Activated naive CD4-positive, alpha-beta T cell treated with Interleukin-2 at 50 U/mL for 16 hours (primary cell): ENCODE results near the gene OR5B3.
"Not testable (repeated sequence)": the region's sequence is repeated elsewhere in the genome, so short reads cannot be mapped to it uniquely, and the experiment has no call there.

ENCODE experiments used
- DNase-seq: peaks from one replicate; pipeline ENCODE4 v3.0.0-alpha.2; 2020

Gene OR5B3

DNA sequence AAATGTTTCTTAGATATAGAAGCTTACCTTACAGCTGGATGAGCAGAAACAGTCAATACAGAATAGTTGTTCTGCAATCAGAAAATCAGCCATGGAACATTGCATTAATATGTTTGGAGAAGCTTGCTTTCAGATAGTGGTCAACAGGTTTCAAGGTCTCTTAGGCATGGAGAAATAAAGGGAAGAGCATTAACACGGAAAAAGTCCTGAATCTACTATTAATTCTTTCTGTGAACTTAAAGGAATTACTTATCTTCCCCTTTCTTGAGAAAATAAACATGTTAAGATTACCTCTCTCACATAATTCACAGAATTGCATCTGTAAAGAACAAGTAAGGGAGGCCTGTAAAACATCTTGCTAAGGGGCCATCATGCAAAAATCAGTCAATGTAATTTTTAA is at the start of gene OR5B3:
Gene OR5B3, minus strand, starts transcription at position 101 of the 400 bp plus-strand sequence. CDS start 3,465 bp downstream, outside the sequence.
- no peak for DNase-seq

DNA sequence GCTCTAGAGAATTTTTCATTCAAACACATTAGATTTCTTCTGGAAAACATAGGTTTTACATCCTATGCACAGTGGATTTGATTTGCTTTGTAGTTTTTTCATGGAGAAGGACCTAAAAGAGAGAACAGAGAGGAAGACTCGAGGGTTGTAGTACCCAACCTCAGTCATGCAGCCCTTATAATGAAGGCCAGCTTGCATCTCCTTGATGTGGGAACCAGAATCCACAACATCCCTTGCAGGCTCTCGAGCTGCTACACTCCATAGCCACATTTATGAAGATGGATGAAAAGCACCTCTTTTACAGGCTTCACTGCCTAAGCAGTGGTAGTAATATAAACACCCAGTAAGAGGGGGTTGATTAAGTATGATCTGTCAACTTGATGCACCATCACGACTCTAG is 44.9 kb upstream of the OR5B3 start:
- DNase-seq, result no peak

GRCh38 chr11:58446294-58446693 is 39.6 kb upstream of the OR5B3 start:
- DNase-seq, result no peak

GRCh38 chr11:58444300-58444699 is 37.6 kb upstream of the OR5B3 start:
- no peak for DNase-seq

- no peak for DNase-seq
These were observed 35.5 kb upstream of the OR5B3 start, which contains the start of gene OR5B12 for GRCh38 chr11:58442136-58442535. Gene OR5B12, minus strand, starts transcription at chr11:58442236. Its CDS starts 2,085 bp downstream, at chr11:58440151.

DNA sequence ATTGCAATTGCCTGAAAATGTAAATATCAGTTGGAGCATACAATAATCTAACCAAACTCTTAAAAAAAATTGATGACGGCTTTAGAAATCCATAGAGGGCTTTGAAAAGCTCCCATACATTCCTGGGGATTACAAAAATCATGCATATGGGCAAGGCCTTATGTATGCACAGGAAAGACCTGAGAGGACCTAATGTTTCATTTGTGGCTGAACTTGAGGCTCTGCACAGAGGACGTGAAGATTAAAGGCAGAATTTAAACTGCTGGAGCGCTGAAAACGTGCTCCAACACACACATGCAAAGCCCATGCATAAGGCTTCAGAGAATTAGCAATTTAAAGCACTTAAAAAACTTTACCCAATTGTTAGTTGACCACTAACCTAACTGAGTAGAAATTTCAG is 31.8 kb upstream of the OR5B3 start:
- no peak for DNase-seq

GRCh38 chr11:58434217-58434616 is 27.5 kb upstream of the OR5B3 start:
- DNase-seq, result no peak

DNA sequence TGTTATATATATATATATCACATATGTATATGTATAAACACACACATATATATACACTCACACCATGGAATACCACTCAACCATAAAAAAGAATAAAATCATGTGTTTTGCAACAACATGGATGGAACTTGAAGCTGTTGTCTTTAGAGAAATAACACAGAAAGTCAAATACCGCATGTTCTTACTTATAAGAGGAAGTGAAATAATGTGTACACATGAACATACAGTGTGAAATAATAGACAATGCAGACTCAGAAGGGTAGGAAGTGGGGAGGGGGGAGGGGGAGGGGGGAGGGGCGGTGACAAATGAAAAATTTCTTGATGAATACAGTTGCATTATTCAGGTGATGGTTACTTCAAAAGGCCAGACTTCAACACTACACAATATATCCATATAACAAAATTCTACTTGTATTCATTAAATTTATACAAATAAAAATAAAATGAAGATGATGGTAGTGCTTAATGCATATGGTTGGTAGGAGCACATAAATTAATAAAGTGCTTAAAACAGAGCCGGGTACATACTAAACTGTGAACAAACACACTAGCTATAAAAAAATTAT is 27.0 kb upstream of the OR5B3 start:
- DNase-seq, result no peak

- DNase-seq, result no peak
These were observed 22.6 kb upstream of the OR5B3 start for GRCh38 chr11:58429273-58429672.

DNA sequence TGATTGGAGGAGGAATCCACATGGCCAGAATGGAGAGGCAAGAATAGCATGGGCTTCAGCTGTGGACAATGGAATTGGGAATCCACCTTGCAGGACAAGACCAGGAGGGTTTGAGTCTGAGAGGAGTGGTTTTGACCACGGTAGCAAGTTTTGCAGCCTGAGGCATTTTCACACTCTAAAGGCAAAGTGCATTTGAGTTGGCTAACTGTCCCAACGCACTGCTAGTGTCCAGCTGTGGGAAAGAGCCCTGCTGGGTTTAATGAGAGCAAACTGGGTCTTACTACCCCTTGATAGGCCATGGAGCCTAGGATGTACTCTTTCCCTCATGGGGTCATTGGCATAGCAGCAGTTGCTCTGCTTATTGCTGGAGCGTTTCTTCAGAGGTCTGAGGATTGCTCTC is 21.3 kb upstream of the OR5B3 start, which contains the start of gene OR5B2:
Gene OR5B2, minus strand, starts transcription at position 101 of the 400 bp plus-strand sequence. CDS start 4,860 bp downstream, outside the sequence.
- no peak for DNase-seq

GRCh38 chr11:58399622-58400021 is 7.1 kb downstream of the OR5B3 start:
- DNase-seq, result not testable (repeated sequence)

GRCh38 chr11:58395581-58395980 is 11.1 kb downstream of the OR5B3 start:
- DNase-seq, result no peak

DNA sequence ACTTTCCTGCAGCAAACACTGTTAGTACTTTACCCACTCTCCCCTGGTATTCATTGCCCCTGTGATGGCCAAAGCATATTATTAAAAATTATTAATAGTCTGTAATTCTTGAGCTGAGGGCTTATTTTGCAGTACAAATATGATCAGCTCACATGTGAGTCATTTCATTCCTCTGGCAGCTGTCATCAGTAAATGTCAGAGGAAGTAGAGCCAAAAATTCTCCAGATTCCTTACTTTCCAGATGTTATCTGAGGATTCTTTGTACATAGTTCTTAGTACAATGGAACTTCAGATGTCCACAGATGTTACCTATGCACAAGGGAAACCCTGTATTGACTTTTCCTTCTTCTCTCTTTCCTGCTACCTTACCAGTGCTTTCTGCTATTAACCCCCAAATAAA is 12.5 kb downstream of the OR5B3 start:
- no peak for DNase-seq

- DNase-seq, result no peak
These were observed 13.9 kb downstream of the OR5B3 start for GRCh38 chr11:58392746-58393145.

DNA sequence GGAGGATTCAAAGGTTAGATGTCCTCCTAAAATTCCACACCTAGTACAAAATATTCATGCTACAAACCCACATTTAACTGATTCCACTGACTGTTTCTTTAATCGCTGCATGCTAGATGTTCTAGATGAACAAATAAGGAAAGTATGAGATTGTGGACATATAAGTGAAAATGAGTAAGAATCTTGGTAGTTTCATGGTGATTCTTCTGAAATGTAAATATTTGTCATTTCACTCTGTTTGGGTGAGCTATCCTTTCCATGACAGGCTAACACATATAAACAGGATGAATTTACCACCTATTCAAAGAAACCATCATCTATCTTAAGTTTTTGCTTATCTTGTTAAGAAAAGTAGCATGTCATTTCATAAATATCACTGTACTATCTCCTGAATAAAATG is 14.8 kb downstream of the OR5B3 start:
- DNase-seq, result no peak

DNA sequence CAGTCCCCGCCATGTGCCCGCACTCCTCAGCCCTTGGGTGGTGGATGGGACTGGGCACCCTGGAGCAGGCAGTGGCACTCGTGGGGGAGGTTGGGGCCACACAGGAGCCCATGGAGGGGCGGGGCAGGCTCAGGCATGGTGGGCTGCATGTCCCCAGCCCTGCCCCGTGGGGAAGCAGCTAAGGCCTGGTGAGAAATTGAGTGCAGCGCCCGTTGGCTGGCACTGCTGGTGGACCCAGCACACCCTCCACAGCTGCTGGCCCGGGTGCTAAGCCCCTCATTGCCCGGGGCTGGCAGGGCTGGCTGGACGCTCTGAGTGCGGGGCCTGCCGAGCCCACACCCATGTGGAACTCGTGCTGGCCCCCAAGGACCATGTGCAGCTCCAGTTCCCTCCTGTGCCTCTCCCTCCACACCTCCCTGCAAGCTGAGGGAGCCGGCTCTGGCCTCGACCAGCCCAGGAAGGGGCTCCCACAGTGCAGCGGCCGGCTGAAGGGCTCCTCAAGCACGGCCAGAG is 16.1 kb downstream of the OR5B3 start:
- DNase-seq, result no peak

DNA sequence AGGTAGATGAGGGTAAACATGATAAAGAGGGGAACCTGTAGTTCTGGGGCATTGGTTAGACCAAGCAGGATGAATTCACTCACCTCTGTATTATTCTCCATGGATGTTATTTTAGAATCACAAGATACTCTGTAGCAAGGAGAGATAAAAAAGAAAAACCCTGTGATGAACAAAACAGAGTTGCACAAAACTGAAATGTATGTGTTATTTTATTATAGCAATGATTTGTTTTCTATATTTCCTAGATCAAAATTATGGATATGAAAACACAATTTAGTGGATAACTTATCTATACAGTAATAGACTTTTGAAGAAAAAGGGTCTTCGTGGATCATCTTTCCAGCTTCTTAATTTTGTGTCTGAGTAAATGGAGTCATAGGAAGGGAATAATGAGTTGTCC is 47.7 kb downstream of the OR5B3 start, which contains the start of gene OR5B17:
Gene OR5B17, minus strand, starts transcription at position 101 of the 400 bp plus-strand sequence. Its CDS starts 0 bp downstream, at position 101.
- DNase-seq, result no peak

DNA sequence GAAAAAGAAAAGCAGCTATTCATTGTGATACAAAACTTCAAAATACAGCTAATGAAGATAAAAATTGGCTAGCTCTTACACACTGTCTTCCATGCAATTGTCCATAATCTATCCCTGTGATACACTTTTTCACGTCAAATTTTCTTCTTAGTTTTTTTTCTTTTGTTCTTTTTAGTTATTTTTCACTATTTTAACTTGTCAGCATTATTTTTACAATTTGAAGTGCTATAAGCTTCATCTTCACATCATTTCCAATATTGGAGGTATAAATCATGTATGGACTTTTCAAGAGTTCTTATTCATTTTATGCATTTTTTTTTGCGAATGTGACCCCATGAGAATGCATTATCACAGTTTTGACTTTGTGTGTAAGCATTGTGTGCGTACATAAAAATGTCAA is 51.9 kb downstream of the OR5B3 start:
- no peak for DNase-seq
